Measurements from ENCODE around the gene SCARB1.

- TF ChIP-seq CTCF (IDR thresholded peaks at IDR 0.05) (no peak), SIN3A (IDR thresholded peaks at IDR 0.05; ENCODE audit: borderline replicate concordance, insufficient read depth, low read depth, low read length) (no peak), TCF7L2 (IDR thresholded peaks at IDR 0.05; ENCODE audit: low read depth, low read length) (no peak)
Observed at GRCh38 chr12:124755801-124756148, 107.9 kb downstream of the SCARB1 start.

All from Panc1 (cell line).